HG03060 (cell line): Measurements from ENCODE around the gene ZNF526.
A peak's percentile ranks its signal among the peaks of the same experiment; 100 is the strongest.

Experiments used
- ATAC-seq: cut with Tn5 transposase; IDR thresholded peaks from one replicate; pipeline ENCODE4 v1.9.1; 2021; ENCODE audit warnings: low read depth, moderate number of reproducible peaks; ENCODE audit not compliant: unreplicated experiment

Gene ZNF526

GRCh38 chr19:42244347-42245220 lies 24.5 kb downstream of the ZNF526 start:
- peak; percentile 30 for ATAC-seq

GRCh38 chr19:42245231-42245630 lies 25.1 kb downstream of the ZNF526 start:
- no peak for ATAC-seq

- ATAC-seq: no peak
These were observed 26.2 kb downstream of the ZNF526 start for GRCh38 chr19:42246143-42246921.

GRCh38 chr19:42246922-42247639 lies 27.0 kb downstream of the ZNF526 start:
- no peak for ATAC-seq

- no peak for ATAC-seq
These were observed 27.6 kb downstream of the ZNF526 start for GRCh38 chr19:42247640-42248199.

- no peak for ATAC-seq
These were observed 28.4 kb downstream of the ZNF526 start for GRCh38 chr19:42248270-42249148.

- ATAC-seq: no peak
These were observed 29.1 kb downstream of the ZNF526 start for GRCh38 chr19:42249149-42249750.

GRCh38 chr19:42249769-42250168 lies 29.7 kb downstream of the ZNF526 start:
- ATAC-seq: no peak

GRCh38 chr19:42250183-42250665 lies 30.1 kb downstream of the ZNF526 start:
- no peak for ATAC-seq

GRCh38 chr19:42250666-42251531 lies 30.8 kb downstream of the ZNF526 start:
- ATAC-seq: no peak

GRCh38 chr19:42251572-42252358 lies 31.7 kb downstream of the ZNF526 start:
- no peak for ATAC-seq

GRCh38 chr19:42252365-42253244 lies 32.5 kb downstream of the ZNF526 start:
- no peak for ATAC-seq

- no peak for ATAC-seq
These were observed 33.4 kb downstream of the ZNF526 start for GRCh38 chr19:42253245-42254088.

- ATAC-seq: no peak
These were observed 34.2 kb downstream of the ZNF526 start for GRCh38 chr19:42254089-42254849.
